ENCODE results near the gene ADGRG1. TPM values are rescaled to one million over a fixed set of nuclear protein-coding genes. Genes with fewer than 3 reads are reported as not detected.
"Not testable (repeated sequence)": the region's sequence is repeated elsewhere in the genome, so short reads cannot be mapped to it uniquely, and the experiment has no call there.

The ADGRG1 gene
- total RNA-seq, 4 donors from 2014 or later: 6.5 to 87.0 (median 7.8) TPM

DNA sequence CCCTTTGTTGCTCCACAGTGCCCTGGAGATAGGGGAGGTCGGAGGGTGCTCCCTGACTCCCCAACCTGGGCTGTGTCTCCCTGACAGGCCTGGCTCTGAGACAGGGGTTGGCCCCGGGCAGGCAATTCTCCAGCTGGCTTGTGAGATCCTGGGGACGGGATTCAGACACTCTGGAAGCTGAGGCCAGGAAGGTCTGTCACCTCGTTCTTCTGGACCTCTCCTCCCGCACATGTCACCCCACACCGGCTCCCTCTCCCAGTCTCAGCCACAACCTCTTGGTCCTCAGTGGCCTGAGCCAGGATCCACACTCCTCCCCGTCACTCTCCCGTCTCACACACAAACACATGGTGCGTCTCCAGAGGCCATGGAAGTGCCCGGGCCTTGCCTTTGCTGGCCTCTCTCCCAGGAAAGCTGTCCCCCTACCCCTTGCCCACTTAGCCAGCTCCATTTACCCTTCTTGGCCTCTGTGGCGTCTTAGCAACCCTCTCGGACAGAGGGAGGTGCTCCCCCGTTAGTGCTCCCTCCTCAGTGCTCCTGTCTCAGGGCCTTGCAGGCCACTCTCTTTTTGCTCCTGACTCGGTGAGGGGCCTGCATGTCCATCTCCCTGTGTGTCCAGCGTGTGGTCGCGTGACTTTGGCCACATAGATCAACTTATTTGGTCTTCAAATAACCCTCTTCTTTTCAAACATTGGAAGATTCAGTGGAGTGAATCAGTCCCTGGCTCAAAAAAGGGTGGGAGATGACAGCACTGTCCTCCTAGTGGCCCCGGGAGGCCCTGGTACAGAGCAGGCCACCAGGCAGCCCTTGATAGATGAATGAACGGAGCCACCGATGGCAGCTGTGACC, 40.4 kb downstream of the ADGRG1 start:
- Histone ChIP-seq H3K36me3 (no peaks in the 10 kb centered on the region), H3K27me3 (no peaks in the 10 kb centered on the region), H3K4me1 (no peaks in the 10 kb centered on the region), H3K4me3 (no peak overlapping the region), H3K9me3 (no peaks in the 10 kb centered on the region), H3K27ac (no peak overlapping the region)
- intact Hi-C loops (cut with DNase I; ENCODE audit: low total_unique reads): no loop called here
- no peak for DNase-seq
- TF ChIP-seq, protein P1, sequence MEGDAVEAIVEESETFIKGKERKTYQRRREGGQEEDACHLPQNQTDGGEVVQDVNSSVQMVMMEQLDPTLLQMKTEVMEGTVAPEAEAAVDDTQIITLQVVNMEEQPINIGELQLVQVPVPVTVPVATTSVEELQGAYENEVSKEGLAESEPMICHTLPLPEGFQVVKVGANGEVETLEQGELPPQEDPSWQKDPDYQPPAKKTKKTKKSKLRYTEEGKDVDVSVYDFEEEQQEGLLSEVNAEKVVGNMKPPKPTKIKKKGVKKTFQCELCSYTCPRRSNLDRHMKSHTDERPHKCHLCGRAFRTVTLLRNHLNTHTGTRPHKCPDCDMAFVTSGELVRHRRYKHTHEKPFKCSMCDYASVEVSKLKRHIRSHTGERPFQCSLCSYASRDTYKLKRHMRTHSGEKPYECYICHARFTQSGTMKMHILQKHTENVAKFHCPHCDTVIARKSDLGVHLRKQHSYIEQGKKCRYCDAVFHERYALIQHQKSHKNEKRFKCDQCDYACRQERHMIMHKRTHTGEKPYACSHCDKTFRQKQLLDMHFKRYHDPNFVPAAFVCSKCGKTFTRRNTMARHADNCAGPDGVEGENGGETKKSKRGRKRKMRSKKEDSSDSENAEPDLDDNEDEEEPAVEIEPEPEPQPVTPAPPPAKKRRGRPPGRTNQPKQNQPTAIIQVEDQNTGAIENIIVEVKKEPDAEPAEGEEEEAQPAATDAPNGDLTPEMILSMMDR (IDR thresholded peaks at IDR 0.05): no peak
- no peak for TF ChIP-seq POLR2A (IDR thresholded peaks at IDR 0.05)

DNA sequence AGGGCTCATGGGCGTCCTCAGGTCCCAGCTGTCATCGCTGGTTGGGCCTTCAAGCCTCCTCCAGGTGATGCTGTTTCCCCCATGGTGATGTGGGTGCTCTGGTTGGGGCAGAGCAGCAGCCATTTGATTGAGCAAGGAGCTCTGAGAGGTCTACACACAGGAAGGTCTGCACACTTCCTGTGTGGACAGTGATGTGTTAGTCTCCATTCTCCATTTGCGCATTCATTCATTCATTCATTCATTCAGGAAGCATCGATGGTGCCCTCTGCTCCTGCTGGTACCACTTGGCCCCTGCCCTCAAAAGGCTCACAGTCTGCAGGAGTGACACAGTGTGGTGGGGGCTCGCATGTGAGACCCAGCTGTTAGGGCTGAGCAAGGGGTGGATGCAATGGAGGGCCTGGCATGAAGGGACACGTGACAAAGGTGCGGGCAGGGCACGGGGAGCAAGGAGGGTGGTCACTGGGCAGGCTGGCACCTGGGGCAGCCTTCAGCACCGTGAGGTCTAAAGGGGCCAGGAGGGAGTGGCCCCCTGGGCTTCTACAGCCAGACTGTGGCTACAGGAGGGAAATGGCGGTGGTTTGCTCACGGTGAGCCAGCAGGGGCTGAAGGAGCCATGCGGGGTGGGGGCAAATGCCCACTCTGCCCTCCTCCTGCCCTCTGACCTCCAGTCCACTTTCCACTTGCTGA, 41.2 kb downstream of the ADGRG1 start:
- no peak for DNase-seq
- Histone ChIP-seq H3K9me3 (no peaks in the 10 kb centered on the region), H3K27ac (no peak overlapping the region), H3K27me3 (no peaks in the 10 kb centered on the region), H3K36me3 (no peaks in the 10 kb centered on the region), H3K4me3 (no peak overlapping the region), H3K4me1 (no peaks in the 10 kb centered on the region)
- intact Hi-C loops (cut with DNase I; ENCODE audit: low total_unique reads): no loop called here
- no peak for TF ChIP-seq POLR2A (IDR thresholded peaks at IDR 0.05)
- TF ChIP-seq, protein P1 (IDR thresholded peaks at IDR 0.05): no peak

DNA sequence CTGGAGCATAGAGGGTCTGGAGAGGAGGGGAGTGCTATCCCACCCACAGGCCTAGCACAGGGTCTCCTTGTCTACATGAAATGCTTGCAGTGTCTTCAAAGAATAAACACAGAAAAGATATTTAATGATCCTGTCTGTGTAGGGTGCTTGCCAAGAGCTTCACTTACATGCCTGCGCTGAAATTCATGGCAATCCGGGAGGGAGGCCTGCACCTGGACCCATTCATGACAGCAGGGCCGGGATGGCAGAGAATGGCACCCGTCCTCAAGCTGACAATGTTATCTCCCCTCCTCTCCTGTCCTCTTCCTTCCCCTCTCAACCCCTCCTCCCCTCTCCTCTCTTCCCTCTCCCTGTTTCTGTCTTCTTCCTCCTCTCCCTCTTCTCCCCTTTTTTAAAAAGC, 41.8 kb downstream of the ADGRG1 start:
- intact Hi-C loops (cut with DNase I; ENCODE audit: low total_unique reads): no loop called here
- no peaks in the 10 kb centered on the region for H3K27me3 ChIP-seq
- DNase-seq: no peak
- H3K4me1 ChIP-seq: no peaks in the 10 kb centered on the region
- H3K4me3 ChIP-seq: no peak overlapping the region
- no peak for TF ChIP-seq POLR2A (IDR thresholded peaks at IDR 0.05)
- TF ChIP-seq, protein P1 (IDR thresholded peaks at IDR 0.05): no peak
- no peaks in the 10 kb centered on the region for H3K9me3 ChIP-seq
- no peaks in the 10 kb centered on the region for H3K36me3 ChIP-seq
- H3K27ac ChIP-seq: no peak overlapping the region

DNA sequence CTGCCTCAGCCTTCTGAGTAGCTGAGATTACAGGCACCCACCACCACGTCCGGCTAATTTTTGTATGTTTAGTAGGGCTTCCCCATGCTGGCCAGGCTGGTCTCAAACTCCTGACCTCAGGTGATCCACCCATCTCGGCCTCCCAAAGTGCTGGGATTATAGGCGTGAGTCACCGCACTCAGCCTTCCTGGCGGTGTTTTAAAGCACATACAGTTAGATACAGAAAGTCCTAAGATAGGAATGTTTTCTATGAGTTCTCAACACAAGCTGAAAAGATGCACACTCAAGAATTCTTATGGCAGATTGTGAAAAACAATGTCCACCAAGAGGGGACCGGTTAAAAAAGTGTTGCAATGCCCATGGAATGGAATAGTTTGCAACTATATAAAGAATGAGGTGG, 43.0 kb downstream of the ADGRG1 start:
- not testable (repeated sequence) for DNase-seq, H3K27me3 ChIP-seq, H3K27ac ChIP-seq

DNA sequence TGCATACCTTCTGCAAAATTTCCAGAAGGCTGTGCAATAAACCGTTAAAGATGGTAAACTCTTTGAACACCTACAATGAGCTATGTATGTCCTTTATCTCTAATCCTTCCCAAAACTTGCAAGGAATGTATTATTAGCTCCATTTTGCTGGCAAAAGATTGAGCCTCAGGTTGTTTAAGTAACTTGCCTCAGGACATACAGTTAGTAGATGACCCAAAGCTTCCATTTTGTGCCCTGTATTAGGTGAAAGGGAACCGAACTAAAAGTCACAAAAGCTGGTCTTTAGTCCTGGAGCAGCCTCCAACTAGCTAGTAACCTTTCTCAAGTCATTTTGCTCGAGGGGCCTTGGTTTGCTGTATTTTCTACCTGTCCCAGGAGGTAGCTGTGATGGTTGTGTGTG, 44.0 kb downstream of the ADGRG1 start:
- no peaks in the 10 kb centered on the region for H3K27me3 ChIP-seq
- intact Hi-C loops (cut with DNase I; ENCODE audit: low total_unique reads): no loop called here
- no peak overlapping the region for H3K27ac ChIP-seq
- no peak for TF ChIP-seq POLR2A (IDR thresholded peaks at IDR 0.05)
- TF ChIP-seq, protein P1 (IDR thresholded peaks at IDR 0.05): no peak
- no peaks in the 10 kb centered on the region for H3K4me1 ChIP-seq
- H3K36me3 ChIP-seq: no peaks in the 10 kb centered on the region
- no peaks in the 10 kb centered on the region for H3K9me3 ChIP-seq
- DNase-seq: no peak
- no peak overlapping the region for H3K4me3 ChIP-seq

More for the DNA sequence above, 43.0 kb downstream of the ADGRG1 start:
- intact Hi-C loops (cut with DNase I; ENCODE audit: low total_unique reads); H3K4me1 ChIP-seq; H3K9me3 ChIP-seq; H3K4me3 ChIP-seq; H3K36me3 ChIP-seq: not testable (repeated sequence)

Data from uterus (tissue), 4 donors.